MCF 10A (cell line): ENCODE results near the gene ZFP62. TPM values are rescaled to one million over a fixed set of nuclear protein-coding genes. Genes with fewer than 3 reads are reported as not detected.

Experiments used
- BruUV-seq: library from RNA; stranded (reverse); fragments of 400-500 nt; replicated peaks from 2 replicates; lab custom pipeline; 2021; lab: Mats Ljungman, UMichigan
- CTCF ChIA-PET: fragments of 300-600 bp; sonication (Branson Sonifier 250); formaldehyde crosslinking; extraction: SDS; loops from one replicate; lab custom pipeline; 2021; ENCODE audit warnings: antibody characterized with exemption, inconsistent platforms; lab: Yijun Ruan, JAX
- POLR2A ChIA-PET: fragments of 300-600, 350-650 bp; sonication (Branson Sonifier 250); formaldehyde crosslinking; extraction: SDS; loops from one replicate; lab custom pipeline; 2020; ENCODE audit warnings: antibody characterized with exemption, inconsistent platforms; lab: Yijun Ruan, JAX
- DNase-seq: peaks from one replicate; pipeline ENCODE4 v3.0.0-alpha.2; 2018; ENCODE audit not compliant: unreplicated experiment
- H3K27ac Mint-ChIP-seq: one replicate; pipeline ENCODE4 v1.8.0; 2022; ENCODE audit warnings: mild to moderate bottlenecking, low read depth, mixed read lengths; ENCODE audit not compliant: unreplicated experiment
- H3K27me3 Mint-ChIP-seq: one replicate; pipeline ENCODE4 v1.8.0; 2022; ENCODE audit warnings: mixed read lengths; ENCODE audit not compliant: insufficient read depth, unreplicated experiment
- H3K36me3 Mint-ChIP-seq: one replicate; pipeline ENCODE4 v1.8.0; 2022; ENCODE audit warnings: mild to moderate bottlenecking, moderate library complexity, mixed read lengths; ENCODE audit not compliant: insufficient read depth, unreplicated experiment
- H3K4me1 Mint-ChIP-seq: one replicate; pipeline ENCODE4 v1.8.0; 2022; ENCODE audit warnings: mixed read lengths; ENCODE audit not compliant: insufficient read depth, unreplicated experiment
- H3K4me3 Mint-ChIP-seq: one replicate; pipeline ENCODE4 v1.8.0; 2022; ENCODE audit warnings: mild to moderate bottlenecking, moderate library complexity, mixed read lengths; ENCODE audit not compliant: unreplicated experiment
- H3K9me3 Mint-ChIP-seq: one replicate; pipeline ENCODE4 v1.8.0; 2022; ENCODE audit warnings: mixed read lengths; ENCODE audit not compliant: unreplicated experiment
- intact Hi-C: fragments of 100-400 bp; cut with micrococcal nuclease; formaldehyde crosslinking; loops from 2 replicates; pipeline ENCODE4 v1.14.1; 2022
- total RNA-seq: library from RNA; stranded (reverse); gene quantifications from 2 replicates; pipeline ENCODE4 v1.2.3, GENCODE V29; 2022
- TF ChIP-seq, protein P1 (sequence below): fragments of 200-600 bp; IDR thresholded peaks from one replicate; pipeline ENCODE4 v1.8.0; 2022; ENCODE audit warnings: antibody characterized with exemption, mild to moderate bottlenecking; ENCODE audit not compliant: unreplicated experiment

The ZFP62 gene
- total RNA-seq, 1 experiment from 2014 or later = 31.2 TPM

DNA sequence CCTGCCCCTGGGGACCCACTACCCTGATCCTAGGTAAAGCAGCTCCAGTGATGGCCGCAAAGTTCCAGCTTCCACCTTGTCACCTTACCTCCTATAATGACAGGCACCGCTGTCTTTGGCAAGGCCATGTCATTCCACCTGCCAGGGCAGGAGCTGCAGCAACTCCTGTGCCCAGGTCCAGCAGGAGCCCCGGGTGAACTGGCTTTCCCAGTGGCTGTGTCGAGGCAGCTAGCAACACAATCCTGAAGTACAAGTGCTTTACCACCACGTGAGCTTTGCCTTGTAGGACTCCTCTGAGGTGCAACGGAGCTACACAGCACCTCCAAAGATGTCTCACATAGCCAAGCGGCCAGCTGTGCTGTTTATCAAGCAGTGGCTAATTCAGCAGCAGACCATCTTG is 37.7 kb downstream of the ZFP62 start:
- POLR2A ChIA-PET = interaction anchor here (4.3 to 4.8 kb wide), 2 partner anchors 13 to 22 kb away, joined by 34 to 77 read pairs; partner anchors contain the start of gene MGAT1
- H3K9me3 Mint-ChIP-seq = no peaks in the 10 kb centered on the region
- no TSS peak for BruUV-seq
- H3K4me3 Mint-ChIP-seq = no peak overlapping the region
- CTCF ChIA-PET = interaction anchor here (1.9 to 2.2 kb wide), 2 partner anchors 10 to 14 kb away, joined by 6 to 12 read pairs; no protein-coding TSS in a partner anchor
- intact Hi-C loops = no loop called here
- peaks cover 20% of the 10 kb centered on the region for H3K4me1 Mint-ChIP-seq
- no peaks in the 10 kb centered on the region for H3K27me3 Mint-ChIP-seq
- DNase-seq = no peak
- TF ChIP-seq, protein P1, sequence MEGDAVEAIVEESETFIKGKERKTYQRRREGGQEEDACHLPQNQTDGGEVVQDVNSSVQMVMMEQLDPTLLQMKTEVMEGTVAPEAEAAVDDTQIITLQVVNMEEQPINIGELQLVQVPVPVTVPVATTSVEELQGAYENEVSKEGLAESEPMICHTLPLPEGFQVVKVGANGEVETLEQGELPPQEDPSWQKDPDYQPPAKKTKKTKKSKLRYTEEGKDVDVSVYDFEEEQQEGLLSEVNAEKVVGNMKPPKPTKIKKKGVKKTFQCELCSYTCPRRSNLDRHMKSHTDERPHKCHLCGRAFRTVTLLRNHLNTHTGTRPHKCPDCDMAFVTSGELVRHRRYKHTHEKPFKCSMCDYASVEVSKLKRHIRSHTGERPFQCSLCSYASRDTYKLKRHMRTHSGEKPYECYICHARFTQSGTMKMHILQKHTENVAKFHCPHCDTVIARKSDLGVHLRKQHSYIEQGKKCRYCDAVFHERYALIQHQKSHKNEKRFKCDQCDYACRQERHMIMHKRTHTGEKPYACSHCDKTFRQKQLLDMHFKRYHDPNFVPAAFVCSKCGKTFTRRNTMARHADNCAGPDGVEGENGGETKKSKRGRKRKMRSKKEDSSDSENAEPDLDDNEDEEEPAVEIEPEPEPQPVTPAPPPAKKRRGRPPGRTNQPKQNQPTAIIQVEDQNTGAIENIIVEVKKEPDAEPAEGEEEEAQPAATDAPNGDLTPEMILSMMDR = no peak
- H3K27ac Mint-ChIP-seq = no peak overlapping the region
- H3K36me3 Mint-ChIP-seq = no peaks in the 10 kb centered on the region

DNA sequence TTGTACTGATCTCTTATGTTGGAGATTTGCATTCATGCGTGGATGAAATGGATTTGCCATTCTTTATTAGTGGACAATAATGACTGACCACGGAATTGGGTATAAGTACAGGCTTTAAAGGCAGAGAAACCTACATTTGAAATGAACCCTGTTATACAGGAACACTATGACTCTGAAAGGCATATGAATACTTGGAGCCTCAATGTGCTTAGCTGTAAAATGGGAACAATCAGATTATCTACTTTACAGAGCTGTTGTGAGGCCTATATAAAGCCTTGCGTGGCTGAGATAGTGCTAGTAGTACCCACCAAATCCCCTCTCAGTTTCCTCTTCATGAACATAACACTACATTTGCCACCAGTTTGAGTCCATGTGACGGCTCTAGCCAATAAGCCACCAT is 39.5 kb downstream of the ZFP62 start:
- Mint-ChIP-seq H3K4me3 (no peak overlapping the region), H3K36me3 (no peaks in the 10 kb centered on the region), H3K27me3 (no peaks in the 10 kb centered on the region), H3K27ac (no peak overlapping the region), H3K4me1 (peaks cover 18% of the 10 kb centered on the region), H3K9me3 (no peaks in the 10 kb centered on the region)
- no TSS peak for BruUV-seq
- intact Hi-C loops = no loop called here
- CTCF ChIA-PET = interaction anchor here (1.4 kb wide), 1 partner anchor 47 kb away, joined by 3 read pairs; no protein-coding TSS in a partner anchor
- DNase-seq = no peak
- POLR2A ChIA-PET = interaction anchor here (0.9 to 1.0 kb wide), 2 partner anchors 9 to 11 kb away, joined by 3 to 4 read pairs; no protein-coding TSS in a partner anchor
- TF ChIP-seq, protein P1 = no peak

DNA sequence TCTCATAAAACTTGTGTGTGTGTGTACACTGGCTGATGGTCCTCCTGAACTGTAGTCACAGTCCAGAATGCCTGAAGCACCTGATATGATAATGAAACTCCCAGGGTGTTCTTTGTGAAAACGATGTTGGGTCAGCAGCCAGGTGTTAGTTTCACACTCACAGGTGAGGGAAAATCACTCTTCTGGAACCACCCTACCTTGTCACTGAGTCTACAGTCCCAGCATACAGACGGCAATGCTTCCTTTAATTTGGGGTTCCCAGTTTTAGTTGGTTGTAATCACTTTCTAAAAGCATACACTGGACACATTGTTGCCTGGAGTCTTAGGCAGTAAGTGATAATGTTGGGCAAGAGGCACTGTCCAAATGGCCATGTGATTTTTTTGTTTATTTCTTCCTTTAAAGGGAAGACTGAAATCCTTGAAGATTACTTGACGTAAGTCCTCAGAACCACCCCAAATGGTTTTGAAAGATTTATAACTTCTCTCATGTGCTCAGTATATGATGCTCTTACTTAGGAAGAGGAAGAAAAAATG is 40.2 kb downstream of the ZFP62 start:
- Mint-ChIP-seq H3K9me3 (no peaks in the 10 kb centered on the region), H3K27me3 (no peaks in the 10 kb centered on the region), H3K36me3 (no peaks in the 10 kb centered on the region), H3K4me1 (peaks cover 11% of the 10 kb centered on the region), H3K27ac (no peak overlapping the region), H3K4me3 (no peak overlapping the region)
- no TSS peak for BruUV-seq
- TF ChIP-seq, protein P1 = no peak
- DNase-seq = no peak
- CTCF ChIA-PET = interaction anchor here (1.4 kb wide), 1 partner anchor 47 kb away, joined by 3 read pairs; no protein-coding TSS in a partner anchor
- POLR2A ChIA-PET = interaction anchor here (0.9 to 1.0 kb wide), 2 partner anchors 8 to 11 kb away, joined by 3 to 4 read pairs; no protein-coding TSS in a partner anchor
- intact Hi-C loops = no loop called here

DNA sequence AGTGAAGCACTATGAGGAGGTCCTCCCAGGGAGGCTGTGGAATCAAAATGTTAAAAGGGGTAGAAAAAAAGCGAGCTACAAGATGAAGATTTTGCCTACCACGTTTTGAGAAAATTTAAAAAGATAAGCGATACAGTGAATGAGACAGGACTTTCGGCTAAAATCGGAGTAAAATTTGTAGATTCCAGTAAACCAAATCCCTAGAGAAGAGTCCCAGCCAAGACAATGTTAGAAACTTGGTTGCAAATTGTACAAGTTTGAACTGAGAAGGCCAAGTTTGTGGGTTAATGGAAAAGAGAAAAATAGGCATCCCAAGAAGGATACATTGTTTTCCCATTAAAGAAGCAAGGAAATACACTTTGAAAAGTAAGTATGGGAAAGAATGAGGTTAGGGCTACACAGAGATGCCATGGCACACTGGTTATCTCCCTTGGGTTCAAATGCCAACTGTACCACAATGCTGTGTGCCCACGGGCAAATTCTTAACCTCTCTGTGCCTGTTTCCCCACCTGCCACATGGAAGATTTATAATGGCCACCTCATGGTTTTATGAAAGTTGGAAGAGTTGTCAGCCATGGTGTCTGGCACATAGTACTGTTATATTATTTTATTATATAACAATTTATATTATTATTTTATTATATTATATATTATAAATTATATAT is 42.3 kb downstream of the ZFP62 start:
- CTCF ChIA-PET = interaction anchor here (1.6 kb wide), 1 partner anchor 11 kb away, joined by 10 read pairs; no protein-coding TSS in a partner anchor
- intact Hi-C loops = no loop called here

More for the DNA sequence above, 42.3 kb downstream of the ZFP62 start:
- H3K36me3 Mint-ChIP-seq = no peaks in the 10 kb centered on the region
- no peaks in the 10 kb centered on the region for H3K4me1 Mint-ChIP-seq
- no peak overlapping the region for H3K4me3 Mint-ChIP-seq
- no peak for DNase-seq
- TF ChIP-seq, protein P1 = no peak
- H3K27me3 Mint-ChIP-seq = no peaks in the 10 kb centered on the region
- H3K9me3 Mint-ChIP-seq = no peaks in the 10 kb centered on the region
- no TSS peak for BruUV-seq
- POLR2A ChIA-PET = no interaction called here
- no peak overlapping the region for H3K27ac Mint-ChIP-seq
